ENCODE results near the gene UBB. TPM values are rescaled to one million over a fixed set of nuclear protein-coding genes. Genes with fewer than 3 reads are reported as not detected.

The UBB gene
- polyA plus RNA-seq, 3 donors, result 984 to 1,616 (median 1,046) TPM

Other genes starting within 250 kb of the UBB start
- gene NCOR1, start 165.6 kb upstream of the UBB start, polyA plus RNA-seq, result 10 to 100 TPM; 21.1 to 35.0 (median 27.0) TPM
- 10 to 100 TPM; 11.5 to 22.6 (median 18.7) TPM for gene PIGL, start 163.9 kb upstream of the UBB start, polyA plus RNA-seq
- 10 to 100 TPM; 12.0 to 23.0 (median 16.5) TPM for gene CENPV, start 27.6 kb upstream of the UBB start, polyA plus RNA-seq
- 10 to 100 TPM in 2 of 3 donors, 1 to 10 TPM in 1; 4.3 to 26.2 (median 17.7) TPM for gene TRPV2, start 34.5 kb downstream of the UBB start, polyA plus RNA-seq
- gene LRRC75A, start 111.1 kb downstream of the UBB start, polyA plus RNA-seq, result 1 to 10 TPM in 2 of 3 donors, under 1 TPM in 1; 0.86 to 1.9 (median 1.3) TPM
- 1 to 10 TPM; 1.8 to 5.7 (median 1.9) TPM for gene ZNF287, start 188.1 kb downstream of the UBB start, polyA plus RNA-seq